NCI-H2107 treated with DMSO at 0.1 percent for 48 hours (cell line): ENCODE measurements around the gene USP17L30.
"Not testable (repeated sequence)": the region's sequence is repeated elsewhere in the genome, so short reads cannot be mapped to it uniquely, and the experiment has no call there.

Experiments used
- DNase-seq: peaks from one replicate; lab custom pipeline; 2025; ENCODE audit not compliant: unreplicated experiment; lab: John Stamatoyannopoulos, UW

Gene USP17L30

GRCh38 chr4:9362829-9363228 lies at the start of gene USP17L30:
Gene USP17L30 (plus strand): TSS chr4:9363129. CDS start chr4:9363129, 0 bp downstream.
- not testable (repeated sequence) for DNase-seq

DNA sequence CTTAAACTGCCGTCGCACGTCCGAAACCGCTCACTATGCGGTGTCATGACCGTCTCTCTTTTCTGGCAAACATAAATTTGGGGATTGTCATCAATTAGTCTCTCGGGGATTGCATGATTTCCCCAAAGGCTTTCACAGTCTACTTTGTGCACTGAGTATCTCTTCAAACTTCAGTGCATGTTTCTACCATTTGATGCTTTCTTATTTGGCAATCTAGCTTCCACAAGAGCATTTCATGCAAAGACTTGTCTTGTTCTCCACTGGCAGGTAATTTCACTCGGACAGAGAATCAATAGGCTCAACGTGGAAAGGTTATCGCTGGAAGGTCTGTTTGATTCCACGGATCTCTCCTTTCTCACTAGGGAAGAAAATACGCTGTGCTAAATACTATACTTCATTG lies 38.7 kb upstream of the USP17L30 start:
- not testable (repeated sequence) for DNase-seq

DNA sequence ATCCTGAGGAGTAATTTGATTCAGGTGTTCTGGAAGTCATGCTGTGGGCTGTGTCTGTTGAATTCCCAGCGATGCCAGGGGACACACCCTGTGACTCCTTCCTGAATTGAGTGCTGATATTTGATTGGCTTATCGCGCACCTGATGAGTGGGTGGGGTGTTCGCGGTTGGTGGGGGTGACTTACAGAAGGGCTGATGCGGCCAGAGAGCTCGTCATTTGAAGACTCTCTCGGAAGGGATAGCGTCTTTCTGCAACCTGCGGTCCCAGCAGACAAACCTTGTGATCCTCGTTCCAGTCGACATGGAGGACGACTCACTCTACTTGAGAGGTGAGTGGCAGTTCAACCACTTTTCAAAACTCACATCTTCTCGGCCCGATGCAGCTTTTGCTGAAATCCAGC lies 38.1 kb upstream of the USP17L30 start, which contains the start of gene USP17L24:
Gene USP17L24 (plus strand): TSS at position 301 of the 400 bp plus-strand sequence. CDS start 0 bp downstream, at position 301.
- DNase-seq: not testable (repeated sequence)

DNA sequence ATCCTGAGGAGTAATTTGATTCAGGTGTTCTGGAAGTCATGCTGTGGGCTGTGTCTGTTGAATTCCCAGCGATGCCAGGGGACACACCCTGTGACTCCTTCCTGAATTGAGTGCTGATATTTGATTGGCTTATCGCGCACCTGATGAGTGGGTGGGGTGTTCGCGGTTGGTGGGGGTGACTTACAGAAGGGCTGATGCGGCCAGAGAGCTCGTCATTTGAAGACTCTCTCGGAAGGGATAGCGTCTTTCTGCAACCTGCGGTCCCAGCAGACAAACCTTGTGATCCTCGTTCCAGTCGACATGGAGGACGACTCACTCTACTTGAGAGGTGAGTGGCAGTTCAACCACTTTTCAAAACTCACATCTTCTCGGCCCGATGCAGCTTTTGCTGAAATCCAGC lies 33.3 kb upstream of the USP17L30 start, which contains the start of gene USP17L25:
Gene USP17L25 (plus strand): TSS at position 301 of the 400 bp plus-strand sequence. CDS start 0 bp downstream, at position 301.
- DNase-seq: not testable (repeated sequence)

GRCh38 chr4:9334358-9334757 lies 28.6 kb upstream of the USP17L30 start, which contains the start of gene USP17L26:
Gene USP17L26 (plus strand): TSS chr4:9334658. CDS start chr4:9334658, 0 bp downstream.
- DNase-seq: not testable (repeated sequence)

GRCh38 chr4:9339103-9339502 lies 23.8 kb upstream of the USP17L30 start, which contains the start of gene USP17L5:
Gene USP17L5 (plus strand): TSS chr4:9339403. CDS start chr4:9339403, 0 bp downstream.
- not testable (repeated sequence) for DNase-seq

GRCh38 chr4:9343848-9344247 lies 19.1 kb upstream of the USP17L30 start, which contains the start of gene USP17L27:
Gene USP17L27 (plus strand): TSS chr4:9344148. CDS start chr4:9344148, 0 bp downstream.
- not testable (repeated sequence) for DNase-seq

DNA sequence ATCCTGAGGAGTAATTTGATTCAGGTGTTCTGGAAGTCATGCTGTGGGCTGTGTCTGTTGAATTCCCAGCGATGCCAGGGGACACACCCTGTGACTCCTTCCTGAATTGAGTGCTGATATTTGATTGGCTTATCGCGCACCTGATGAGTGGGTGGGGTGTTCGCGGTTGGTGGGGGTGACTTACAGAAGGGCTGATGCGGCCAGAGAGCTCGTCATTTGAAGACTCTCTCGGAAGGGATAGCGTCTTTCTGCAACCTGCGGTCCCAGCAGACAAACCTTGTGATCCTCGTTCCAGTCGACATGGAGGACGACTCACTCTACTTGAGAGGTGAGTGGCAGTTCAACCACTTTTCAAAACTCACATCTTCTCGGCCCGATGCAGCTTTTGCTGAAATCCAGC lies 14.3 kb upstream of the USP17L30 start, which contains the start of gene USP17L28:
Gene USP17L28 (plus strand): TSS at position 301 of the 400 bp plus-strand sequence. CDS start 0 bp downstream, at position 301.
- DNase-seq: not testable (repeated sequence)

DNA sequence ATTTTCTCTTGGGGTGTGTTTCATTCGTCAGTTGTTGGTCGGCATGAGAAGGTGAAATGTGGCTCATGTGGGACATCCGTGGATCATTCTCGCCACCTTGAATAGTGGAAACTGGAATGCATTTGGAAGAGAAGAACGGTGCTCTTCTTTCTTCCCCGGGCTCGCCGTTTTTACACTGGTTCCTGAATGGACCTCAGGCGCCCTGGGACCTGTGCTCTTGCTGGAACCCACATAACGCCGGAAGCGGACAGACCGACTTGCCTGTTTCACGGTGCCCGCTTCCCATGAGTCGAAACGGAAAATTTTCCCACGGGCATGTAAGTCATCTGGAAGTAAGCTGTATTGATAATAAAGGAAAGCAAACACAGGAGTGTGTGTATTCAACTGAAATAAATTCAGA lies 12.1 kb upstream of the USP17L30 start:
- not testable (repeated sequence) for DNase-seq

DNA sequence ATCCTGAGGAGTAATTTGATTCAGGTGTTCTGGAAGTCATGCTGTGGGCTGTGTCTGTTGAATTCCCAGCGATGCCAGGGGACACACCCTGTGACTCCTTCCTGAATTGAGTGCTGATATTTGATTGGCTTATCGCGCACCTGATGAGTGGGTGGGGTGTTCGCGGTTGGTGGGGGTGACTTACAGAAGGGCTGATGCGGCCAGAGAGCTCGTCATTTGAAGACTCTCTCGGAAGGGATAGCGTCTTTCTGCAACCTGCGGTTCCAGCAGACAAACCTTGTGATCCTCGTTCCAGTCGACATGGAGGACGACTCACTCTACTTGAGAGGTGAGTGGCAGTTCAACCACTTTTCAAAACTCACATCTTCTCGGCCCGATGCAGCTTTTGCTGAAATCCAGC lies 9.6 kb upstream of the USP17L30 start, which contains the start of gene USP17L29:
Gene USP17L29 (plus strand): TSS at position 301 of the 400 bp plus-strand sequence. CDS start 0 bp downstream, at position 301.
- not testable (repeated sequence) for DNase-seq

DNA sequence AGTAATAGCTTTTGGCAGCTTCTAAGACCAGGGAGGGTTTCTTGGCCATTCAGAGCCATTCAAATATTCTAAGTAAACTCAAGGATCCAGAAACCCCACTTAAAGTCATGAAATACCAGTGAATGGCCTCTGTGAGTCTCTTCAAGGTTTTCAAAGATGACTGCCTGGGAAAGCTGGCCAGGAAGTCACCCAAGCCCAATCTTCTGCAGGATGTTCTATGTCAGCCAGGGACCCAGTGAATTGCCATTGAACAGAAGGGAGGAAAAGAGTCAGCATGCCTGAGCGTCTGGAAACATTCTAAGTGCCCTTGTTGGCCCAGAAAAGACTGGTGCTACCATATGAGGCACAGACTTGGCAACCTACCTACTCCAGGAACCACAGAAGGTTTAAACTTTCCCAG lies 17.0 kb downstream of the USP17L30 start:
- not testable (repeated sequence) for DNase-seq

DNA sequence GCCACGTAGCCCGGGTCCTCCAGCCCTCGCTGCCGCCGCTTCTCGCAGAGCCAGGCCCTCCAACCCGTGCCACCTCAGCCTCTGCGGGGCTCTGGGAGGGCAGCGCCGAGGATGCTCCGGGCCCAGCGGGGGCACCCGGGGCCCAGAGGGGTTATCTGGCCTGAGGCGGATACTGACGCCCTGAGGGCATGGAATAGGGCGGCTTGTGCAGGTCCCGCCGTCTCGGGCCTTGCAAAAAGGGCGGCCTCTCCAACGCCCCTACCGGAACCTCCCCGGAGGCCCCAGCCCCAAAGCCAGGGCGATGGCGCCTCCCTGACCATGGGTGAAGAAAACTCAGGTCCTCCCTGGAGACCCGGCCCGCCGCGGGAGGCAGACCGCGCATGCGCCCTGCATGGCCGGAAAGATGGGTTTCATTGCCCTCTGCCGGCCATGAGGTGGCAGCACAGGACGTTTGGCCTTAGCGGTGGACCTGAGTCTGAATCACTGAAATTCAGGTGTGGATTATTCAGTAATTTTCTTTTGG lies 18.1 kb downstream of the USP17L30 start:
- not testable (repeated sequence) for DNase-seq

GRCh38 chr4:9384126-9384525 lies 21.2 kb downstream of the USP17L30 start:
- DNase-seq: no peak

DNA sequence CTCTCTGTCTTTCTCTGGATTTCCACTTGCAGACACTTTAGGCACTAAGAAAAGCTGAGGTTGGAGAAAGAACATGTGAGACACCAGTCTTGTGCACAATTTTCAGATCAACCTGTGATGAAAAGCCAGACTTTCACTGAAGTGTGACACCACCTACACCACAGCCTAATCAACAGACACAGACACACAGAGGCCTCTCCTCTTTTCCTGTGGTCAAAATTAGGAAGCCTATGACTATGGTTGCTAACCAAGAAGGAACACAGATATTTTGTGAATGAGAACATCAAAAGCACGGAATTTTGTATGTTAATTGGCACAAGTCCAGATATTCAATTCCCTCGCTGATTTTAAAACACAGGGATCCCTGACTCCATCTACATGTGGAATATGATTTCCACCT lies 26.1 kb downstream of the USP17L30 start:
- DNase-seq: not testable (repeated sequence)

GRCh38 chr4:9405774-9406173 lies 42.8 kb downstream of the USP17L30 start:
- DNase-seq: not testable (repeated sequence)

- not testable (repeated sequence) for DNase-seq
These were observed 43.6 kb downstream of the USP17L30 start for GRCh38 chr4:9406491-9406890.

DNA sequence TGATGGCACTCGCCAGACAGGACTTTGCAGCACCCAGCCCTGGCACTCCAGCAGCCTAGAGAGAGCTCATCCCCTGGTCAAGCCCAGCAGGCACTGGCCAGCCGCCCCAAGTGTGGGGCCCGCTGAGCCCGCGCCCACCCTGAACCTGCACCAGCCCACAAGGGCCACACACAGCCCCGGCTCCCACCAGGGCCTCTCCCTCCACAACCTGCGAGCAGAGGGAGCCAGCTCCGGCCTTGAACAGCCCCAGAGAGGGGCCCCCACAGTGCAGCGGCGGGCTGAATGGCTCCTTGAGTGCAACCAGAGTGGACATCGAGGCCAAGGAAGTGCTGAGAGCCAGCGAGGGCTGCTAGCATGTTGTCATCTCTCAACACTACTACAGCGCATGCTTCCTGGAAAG lies 46.9 kb downstream of the USP17L30 start:
- DNase-seq: no peak
